T1000 (cell line): ENCODE results near the gene COCH.
"Not testable (repeated sequence)": the region's sequence is repeated elsewhere in the genome, so short reads cannot be mapped to it uniquely, and the experiment has no call there.

Experiments
- DNase-seq: peaks from one replicate; lab custom pipeline; 2025; ENCODE audit warnings: mixed read lengths; lab: John Stamatoyannopoulos, UW

The COCH gene

DNA sequence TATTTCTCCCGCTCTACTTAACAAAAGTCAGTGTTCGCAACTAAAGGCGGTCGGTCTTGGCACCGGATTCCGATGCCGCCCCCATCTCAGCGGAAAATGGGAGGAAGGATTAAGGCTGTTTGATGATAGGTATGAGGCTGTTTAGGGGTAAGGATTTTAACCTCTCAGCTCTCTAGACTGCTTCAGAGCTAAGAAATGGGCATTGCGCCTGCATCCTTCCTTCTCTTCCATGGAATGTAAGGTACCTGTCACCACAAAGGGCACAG, 1.4 kb downstream of the COCH start:
- no peak for DNase-seq

DNA sequence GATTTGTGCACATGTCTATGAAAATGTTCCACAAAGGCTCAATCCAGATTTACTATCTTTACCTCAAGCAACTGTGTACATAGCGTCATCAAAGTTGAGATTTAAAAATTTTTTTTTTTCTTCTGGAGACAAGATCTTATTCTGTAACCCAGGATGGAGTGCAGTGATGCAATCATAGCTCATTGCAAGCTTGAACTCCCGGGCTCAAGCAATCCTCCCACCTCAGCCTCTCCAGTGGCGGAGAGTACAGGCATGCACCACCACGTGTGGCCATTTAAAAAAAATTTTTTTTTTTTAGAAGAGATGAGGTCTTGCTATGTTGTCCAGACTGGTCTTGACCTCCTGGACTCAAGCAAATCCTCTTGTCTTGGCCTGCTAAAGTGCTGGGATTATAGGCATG, 2.3 kb downstream of the COCH start:
- no peak for DNase-seq

- no peak for DNase-seq
These were observed 8.1 kb downstream of the COCH start for GRCh38 chr14:30882431-30882830.

- no peak for DNase-seq
These were observed 9.3 kb downstream of the COCH start for GRCh38 chr14:30883508-30884294.

- no peak for DNase-seq
These were observed 10.5 kb downstream of the COCH start for GRCh38 chr14:30884901-30885300.

DNA sequence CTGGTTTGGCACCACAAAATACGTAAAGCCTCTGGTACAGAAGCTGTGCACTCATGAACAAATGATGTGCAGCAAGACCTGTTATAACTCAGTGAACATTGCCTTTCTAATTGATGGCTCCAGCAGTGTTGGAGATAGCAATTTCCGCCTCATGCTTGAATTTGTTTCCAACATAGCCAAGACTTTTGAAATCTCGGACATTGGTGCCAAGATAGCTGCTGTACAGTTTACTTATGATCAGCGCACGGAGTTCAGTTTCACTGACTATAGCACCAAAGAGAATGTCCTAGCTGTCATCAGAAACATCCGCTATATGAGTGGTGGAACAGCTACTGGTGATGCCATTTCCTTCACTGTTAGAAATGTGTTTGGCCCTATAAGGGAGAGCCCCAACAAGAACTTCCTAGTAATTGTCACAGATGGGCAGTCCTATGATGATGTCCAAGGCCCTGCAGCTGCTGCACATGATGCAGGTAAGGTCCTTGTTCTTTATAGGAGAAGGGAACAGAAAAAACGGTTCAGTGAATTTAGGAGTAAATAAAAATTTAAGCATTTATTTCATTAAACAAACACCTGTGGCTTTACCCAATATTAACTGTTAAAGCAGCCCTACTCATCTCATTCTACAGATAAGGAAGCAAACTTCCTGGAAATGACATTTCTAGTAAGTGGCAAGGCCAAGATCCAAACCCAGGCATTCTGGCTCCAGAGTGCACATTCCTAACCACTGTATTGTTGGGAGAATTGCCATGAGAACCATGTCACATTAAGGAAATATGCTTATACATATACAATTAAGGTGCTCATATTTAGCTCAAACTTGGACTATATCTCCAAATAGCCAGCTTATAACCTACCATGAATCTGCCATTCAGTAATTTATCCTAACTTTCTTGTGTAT, 11.7 kb downstream of the COCH start:
- DNase-seq = no peak

DNA sequence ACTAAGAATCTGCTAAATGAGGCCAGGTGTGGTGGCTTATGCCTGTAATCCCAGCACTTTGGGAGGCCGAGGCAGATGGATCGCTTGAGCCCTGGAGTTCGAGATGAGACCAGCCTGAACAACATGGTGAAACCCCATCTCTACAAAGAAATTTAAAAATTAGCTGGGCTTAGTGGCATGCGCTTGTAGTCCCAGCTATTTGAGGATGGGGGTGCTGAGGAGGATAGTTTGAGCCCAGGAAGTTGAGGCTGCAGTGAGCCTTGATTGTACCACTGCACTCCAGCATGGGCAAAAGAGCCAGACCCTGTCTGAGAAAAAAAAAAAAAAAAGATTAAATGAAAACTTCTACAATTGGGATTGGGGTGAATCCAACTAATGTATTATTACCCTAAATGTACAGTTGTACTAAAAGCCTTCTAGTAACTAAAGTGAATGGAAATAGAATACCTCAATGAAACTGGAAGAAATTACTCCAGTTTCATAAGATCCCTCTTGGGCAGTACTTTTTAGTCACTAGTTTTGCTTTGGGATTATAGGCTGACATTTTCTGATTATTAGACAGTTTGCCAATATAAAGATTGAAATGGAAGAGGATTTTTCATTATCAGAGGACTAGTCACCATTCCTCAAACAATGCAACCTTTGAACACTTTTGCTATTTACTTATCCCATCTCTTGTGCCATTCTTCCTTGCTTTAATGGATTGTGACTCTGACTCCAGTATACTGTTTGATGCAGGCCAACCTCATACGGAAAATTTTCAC, 14.3 kb downstream of the COCH start:
- DNase-seq = no peak

DNA sequence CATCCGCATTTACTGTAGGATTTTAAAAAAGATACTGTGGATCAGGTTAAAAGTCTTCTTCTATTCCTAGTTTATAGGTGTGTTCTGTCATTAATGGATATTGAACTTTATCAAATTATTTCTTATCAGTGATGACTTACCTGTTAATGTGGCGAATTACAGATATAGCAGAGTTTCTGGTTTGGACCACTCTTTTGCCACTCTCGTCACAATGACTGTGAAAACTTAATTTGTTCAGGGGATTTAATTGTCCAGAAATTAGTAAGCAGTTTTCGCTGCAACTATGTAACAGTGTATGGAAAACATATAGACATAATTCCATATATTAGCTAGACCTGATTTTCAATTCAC, 14.9 kb downstream of the COCH start:
- DNase-seq = no peak

DNA sequence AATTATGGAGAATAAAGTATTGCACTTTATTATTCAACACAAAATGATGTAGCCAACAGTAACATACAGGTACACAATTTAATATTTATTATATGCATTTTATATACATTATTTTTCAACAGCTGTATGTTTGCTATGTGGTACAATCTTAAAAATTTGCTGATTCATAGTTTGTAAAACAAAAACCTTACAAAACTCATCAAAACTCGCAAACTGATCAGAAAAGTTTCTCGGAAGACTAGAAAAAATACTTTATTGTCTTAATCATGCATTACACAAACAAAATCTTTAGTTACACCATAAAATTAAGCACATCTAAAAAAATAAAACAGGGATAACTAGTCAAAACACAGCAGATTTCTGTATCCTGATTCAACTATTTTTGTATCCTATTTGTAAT, 19.5 kb downstream of the COCH start:
- no peak for DNase-seq

- no peak for DNase-seq
These were observed 20.7 kb downstream of the COCH start for GRCh38 chr14:30894923-30895515.

- no peak for DNase-seq
These were observed 22.1 kb downstream of the COCH start for GRCh38 chr14:30896435-30896834.

GRCh38 chr14:30897121-30897520, 22.8 kb downstream of the COCH start:
- not testable (repeated sequence) for DNase-seq

DNA sequence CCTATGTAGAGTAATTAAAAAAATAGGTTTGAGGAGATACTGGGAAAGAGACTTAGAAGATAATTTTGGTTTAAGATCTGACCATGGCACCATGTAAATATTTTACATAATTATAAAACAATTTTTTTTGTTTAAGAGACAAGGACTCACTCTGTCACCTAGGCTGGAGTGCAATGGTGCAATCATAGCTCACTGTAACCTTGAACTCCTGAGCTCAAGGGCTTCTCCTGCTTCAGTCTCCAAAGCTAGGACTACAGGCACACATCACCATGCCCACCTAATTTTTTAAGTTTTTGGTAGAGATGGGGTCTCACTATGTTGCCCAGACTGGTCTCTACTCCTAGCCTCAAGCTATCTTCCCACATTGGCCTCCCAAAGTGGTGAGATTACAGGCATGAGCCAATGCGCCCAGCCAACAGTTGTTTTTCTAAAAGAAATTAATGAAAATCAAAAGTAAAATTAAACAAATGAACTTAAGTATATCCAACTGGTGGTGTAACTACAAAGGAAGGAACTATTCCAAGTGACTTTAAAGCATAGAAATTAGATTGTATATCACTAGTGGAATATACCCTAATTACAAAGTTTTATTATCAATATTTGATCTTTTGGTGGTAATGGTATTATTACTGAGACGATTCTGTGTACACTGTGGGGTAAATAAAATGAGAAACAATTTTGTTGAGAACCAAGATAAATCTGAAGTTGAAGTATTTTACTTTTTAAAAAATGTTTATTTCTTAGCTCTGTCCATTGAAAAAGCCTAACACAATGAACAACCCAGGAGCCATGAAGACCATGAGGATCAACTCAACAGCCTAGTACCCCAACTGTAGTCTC, 29.1 kb downstream of the COCH start:
- no peak for DNase-seq

DNA sequence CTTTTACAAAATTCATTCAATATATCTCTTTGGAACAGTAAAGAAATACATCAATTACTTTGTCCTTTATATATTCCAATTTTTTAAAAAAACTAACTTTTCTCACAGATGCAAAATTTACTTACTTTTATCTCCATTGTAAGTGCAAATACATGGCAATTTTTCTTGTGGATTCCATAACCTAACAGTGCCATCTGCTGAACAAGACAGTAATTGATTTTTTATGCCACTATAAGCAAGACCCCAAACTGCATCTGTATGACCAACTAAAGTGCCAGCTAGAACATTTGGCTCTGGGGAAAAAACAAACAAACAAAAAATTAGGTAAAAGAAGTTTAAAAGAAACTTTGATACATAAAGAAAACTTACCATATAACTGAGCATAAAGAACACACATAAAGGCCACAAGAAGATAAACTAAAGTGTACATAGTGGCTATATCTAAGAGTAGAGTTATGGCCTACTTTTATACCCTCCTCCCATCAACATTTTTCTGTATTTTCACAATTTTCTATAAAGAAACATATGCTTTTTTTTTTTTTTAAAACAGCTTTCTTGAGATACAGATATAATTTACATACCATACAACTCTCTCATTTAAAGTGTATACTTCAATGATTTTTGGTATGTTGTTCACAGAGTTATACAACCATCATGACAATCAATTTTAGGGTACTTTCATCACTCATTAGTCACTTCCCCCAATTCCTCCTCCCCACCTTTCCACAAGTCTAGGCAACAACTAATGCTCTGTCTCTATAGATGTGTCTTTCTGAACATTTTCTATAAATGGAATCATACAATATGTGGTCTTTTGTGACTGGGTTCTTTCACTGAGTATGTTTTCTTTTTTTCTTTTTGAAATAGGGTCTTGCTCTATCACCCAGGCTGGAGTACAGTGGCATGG, 32.6 kb downstream of the COCH start:
- no peak for DNase-seq

- DNase-seq = no peak
These were observed 33.3 kb downstream of the COCH start for GRCh38 chr14:30907659-30908057.

- no peak for DNase-seq
These were observed 34.5 kb downstream of the COCH start for GRCh38 chr14:30908826-30909225.

DNA sequence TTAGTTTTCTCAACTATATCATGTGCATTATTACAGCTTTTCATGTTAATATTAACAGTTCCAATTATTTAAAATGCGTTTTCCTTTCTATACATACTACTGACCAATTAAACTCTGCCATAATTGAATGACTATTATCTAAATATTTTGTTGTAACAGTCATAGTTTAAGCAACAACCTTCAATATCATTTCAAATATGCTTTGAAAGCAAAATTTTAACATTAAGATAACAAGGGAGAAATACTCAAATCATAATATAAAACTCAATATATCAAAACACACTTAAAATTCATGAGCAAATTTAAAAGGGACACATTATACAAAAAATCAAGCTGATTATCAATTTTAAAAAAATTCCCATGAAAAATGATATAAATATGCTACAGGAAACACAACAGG, 40.5 kb downstream of the COCH start:
- no peak for DNase-seq

DNA sequence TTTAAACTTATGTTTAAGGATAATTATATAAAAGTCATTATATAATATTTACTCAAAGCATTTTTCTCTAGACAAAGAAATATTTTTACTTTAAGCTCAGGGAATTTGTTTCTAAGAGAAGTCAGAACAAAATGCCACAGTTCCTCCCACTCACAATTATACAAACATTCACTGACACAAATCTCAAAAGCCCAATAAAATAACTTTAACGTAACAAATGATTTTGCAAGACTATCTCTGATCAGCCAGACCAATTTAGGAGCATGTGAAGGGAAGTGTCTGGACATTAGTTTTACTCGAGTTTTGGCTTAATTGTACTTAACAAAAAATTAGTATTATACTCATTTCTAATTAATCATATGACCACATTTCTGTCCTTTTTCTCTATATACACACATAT, 41.2 kb downstream of the COCH start:
- DNase-seq = no peak

- no peak for DNase-seq
These were observed 46.9 kb downstream of the COCH start for GRCh38 chr14:30921305-30921704.

- no peak for DNase-seq
These were observed 47.4 kb downstream of the COCH start for GRCh38 chr14:30921788-30922187.
